Measurements from ENCODE around the gene NRG2.

Gene NRG2

DNA sequence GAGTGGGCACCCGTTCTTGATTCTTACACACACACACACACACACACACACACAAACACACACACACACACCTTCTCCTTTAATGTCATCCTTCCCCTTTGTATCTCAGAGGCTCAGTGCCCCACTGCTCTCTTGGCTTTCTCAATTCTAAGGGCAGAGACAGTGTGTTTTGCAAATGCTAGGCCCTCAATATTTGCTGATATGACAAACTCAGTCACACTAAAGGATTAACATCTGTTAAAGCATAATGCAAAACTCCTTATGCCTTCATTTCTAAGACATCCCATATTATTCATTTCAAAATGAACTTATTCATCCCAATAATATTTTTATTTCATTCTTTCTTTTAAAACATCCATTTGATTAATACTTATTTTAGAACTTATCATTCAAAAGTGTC is 8.9 kb upstream of the NRG2 start:
- no peaks in the 10 kb centered on the region for H3K36me3 Mint-ChIP-seq
- ATAC-seq: no peak
- no peak overlapping the region for H3K27ac Mint-ChIP-seq
- no peak overlapping the region for H3K4me3 Mint-ChIP-seq
- peaks cover 5% of the 10 kb centered on the region for H3K4me1 Mint-ChIP-seq
- no peaks in the 10 kb centered on the region for H3K9me3 Mint-ChIP-seq
- peaks cover 30% of the 10 kb centered on the region for H3K27me3 Mint-ChIP-seq

DNA sequence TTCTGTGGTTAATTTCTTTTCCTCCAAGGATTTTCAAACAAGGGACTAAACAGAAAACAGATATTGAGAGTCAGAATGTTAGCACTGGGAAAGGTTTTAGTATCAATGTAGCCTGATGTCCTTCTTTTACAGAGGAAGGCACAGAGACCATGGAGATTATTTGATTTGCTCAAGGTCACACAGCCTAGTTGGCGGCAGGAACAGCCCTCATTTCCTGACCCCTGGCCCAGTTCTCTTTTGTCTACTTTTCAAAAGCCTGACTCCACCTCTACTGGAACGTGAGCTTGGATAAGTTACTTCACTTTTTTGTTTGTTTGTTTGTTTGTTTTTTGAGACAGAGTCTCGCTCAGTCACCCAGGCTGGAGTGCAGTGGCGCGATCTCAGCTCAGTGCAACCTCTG is 6.6 kb upstream of the NRG2 start:
- H3K27me3 Mint-ChIP-seq: peaks cover 37% of the 10 kb centered on the region
- H3K9me3 Mint-ChIP-seq: no peaks in the 10 kb centered on the region
- no peak overlapping the region for H3K4me3 Mint-ChIP-seq
- H3K27ac Mint-ChIP-seq: no peak overlapping the region
- no peak for ATAC-seq
- H3K4me1 Mint-ChIP-seq: peaks cover 5% of the 10 kb centered on the region
- H3K36me3 Mint-ChIP-seq: no peaks in the 10 kb centered on the region

DNA sequence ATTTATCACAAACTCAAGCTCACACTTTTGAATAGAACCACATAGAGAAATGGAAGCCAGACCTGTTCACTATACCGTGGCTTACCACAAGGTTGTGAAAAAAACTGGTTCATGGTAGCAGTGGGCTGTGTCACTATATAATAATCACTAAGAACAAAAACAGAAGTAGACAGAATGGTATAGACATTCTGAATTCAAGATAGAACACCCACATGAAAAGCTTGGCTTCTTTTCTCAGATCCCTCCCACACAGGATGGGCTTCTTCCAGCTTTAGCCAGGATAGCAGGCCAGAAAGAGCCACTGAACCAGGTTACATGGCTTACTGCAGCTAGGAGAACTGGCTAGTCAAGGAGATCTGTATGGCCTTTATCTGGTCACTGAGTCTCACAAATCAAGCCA is 6.1 kb upstream of the NRG2 start:
- peaks cover 42% of the 10 kb centered on the region for H3K27me3 Mint-ChIP-seq
- peaks cover 10% of the 10 kb centered on the region for H3K4me1 Mint-ChIP-seq
- peak; percentile 50 for ATAC-seq

DNA sequence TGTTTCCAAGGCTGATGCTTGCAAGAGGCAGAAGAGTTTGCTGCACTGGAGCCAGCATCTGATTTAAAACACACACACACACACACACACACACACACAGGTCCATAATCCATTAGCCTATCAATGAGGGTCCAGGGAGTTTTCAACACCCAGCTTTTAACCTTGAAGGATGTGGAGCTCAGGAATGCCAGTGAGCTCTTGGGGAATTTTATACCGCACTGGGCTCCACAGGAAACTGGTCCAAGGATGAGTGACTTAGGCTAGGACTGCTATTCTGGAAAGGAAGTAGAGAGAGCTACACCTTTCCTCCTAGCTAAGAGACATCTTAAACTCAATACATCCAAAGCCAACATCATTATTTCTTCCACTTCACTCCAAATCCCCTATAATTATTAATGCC is 942 bp upstream of the NRG2 start:
- H3K27me3 Mint-ChIP-seq: peaks cover 84% of the 10 kb centered on the region
- H3K4me3 Mint-ChIP-seq: no peak overlapping the region
- ATAC-seq: no peak
- no peaks in the 10 kb centered on the region for H3K9me3 Mint-ChIP-seq
- no peaks in the 10 kb centered on the region for H3K36me3 Mint-ChIP-seq
- no peak overlapping the region for H3K27ac Mint-ChIP-seq
- peaks cover 48% of the 10 kb centered on the region for H3K4me1 Mint-ChIP-seq

More for the DNA sequence above, 6.1 kb upstream of the NRG2 start:
- no peak overlapping the region for H3K27ac Mint-ChIP-seq
- no peak overlapping the region for H3K4me3 Mint-ChIP-seq
- no peaks in the 10 kb centered on the region for H3K36me3 Mint-ChIP-seq
- no peaks in the 10 kb centered on the region for H3K9me3 Mint-ChIP-seq

DNA sequence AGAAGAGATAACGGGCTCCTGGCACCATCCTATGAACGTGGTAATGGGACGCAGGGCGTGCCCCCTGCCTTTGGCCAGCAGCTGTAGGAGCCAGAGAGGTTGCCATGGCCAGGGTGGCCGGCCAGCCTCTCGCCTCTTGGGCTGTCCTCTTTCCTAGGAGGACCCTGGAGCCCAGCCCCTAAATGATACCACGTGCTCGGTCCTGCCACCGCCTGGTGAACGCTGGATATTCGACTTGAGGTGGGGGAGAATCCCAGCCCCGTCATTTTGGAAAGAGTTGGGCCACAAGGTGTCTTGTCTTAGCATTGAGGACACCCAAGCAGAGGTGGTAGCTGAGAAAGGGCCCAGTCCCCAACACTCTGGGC is 391 bp upstream of the NRG2 start:
- Mint-ChIP-seq H3K4me3 (peak overlapping the region; percentile 77), H3K27me3 (peaks cover 80% of the 10 kb centered on the region), H3K36me3 (no peaks in the 10 kb centered on the region), H3K9me3 (no peaks in the 10 kb centered on the region), H3K4me1 (peaks cover 44% of the 10 kb centered on the region), H3K27ac (no peak overlapping the region)
- peak; percentile 3 for ATAC-seq

DNA sequence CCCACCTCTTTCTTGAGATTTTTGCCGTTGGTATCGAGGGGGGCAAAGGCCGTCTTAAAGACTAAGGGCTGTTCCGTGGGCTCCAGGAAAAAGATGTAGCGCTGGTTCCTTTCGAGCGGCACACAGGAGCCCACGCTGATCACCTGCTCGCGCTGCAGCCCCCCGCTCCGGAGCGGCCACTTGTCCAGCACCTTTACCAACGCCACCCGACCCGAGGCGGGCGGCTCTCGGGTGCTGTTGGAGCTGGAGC is 781 bp downstream of the NRG2 start:
- Mint-ChIP-seq H3K27me3 (peaks cover 71% of the 10 kb centered on the region), H3K36me3 (no peaks in the 10 kb centered on the region), H3K4me1 (peaks cover 44% of the 10 kb centered on the region), H3K4me3 (peak overlapping the region; percentile 61), H3K27ac (no peak overlapping the region), H3K9me3 (no peaks in the 10 kb centered on the region)
- ATAC-seq: no peak

DNA sequence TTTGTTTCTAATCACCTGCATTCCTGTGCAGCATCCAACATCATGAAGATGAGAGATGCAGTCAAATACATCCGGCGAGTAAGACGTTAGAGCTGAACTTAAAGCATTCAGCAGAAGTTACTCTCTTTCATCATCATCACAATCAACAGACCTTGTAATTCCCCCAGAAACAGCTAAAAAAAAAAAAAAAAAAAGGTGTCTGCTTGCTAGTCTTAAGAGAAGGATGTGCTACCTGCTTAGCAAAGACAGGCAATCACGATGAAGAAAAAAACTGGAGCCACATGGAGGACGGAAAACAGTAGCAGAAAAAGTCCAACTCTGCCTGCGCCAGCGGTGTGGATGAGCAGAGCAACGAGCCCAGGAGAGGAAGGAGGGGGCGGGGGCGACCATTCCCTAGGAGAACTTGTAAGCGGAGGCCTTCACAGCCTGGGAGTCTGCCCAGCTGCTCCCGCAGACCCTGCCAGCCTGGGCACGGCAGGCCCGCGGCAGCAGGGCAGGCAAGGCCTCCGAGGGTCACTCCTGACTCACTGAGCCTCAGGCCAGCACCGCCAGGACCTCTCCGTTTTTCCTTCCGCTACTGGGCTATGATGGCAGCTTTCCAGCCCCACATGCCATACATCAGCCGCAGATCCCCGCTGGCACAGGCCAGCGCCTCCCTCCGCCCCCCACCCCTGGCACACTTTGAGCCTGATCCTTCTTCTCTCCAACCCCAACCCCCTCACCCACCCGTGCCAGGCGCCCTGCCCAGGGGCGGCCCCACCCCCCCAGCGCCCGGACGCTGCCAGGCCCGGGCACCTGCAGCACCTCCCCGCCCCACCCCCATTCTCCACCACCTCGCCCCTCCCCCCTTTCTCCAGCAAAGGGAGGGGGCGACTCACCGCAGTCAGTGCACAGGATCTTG is 1.4 kb downstream of the NRG2 start:
- Mint-ChIP-seq H3K27me3 (peaks cover 73% of the 10 kb centered on the region), H3K4me3 (peak overlapping the region; percentile 61), H3K36me3 (no peaks in the 10 kb centered on the region), H3K9me3 (no peaks in the 10 kb centered on the region), H3K4me1 (peaks cover 44% of the 10 kb centered on the region), H3K27ac (no peak overlapping the region)
- peak; percentile 46 for ATAC-seq

DNA sequence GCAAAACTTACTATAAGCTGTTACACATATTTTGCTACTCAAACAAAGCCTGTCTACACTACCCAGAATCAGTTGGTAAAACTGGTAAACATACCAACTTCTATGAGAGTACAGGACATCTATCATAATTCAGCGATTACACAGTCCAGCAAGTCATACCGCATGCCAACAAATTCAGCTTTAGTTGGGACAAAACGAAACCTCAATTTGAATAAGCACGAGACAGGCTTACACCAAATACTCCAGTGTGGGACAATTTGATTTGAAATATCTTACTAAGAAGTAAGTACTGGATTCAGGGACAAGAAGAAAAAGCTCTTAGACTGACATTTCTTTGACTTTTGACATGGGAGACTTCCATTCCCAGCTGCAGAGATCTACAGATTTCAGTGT is 2.0 kb downstream of the NRG2 start:
- H3K36me3 Mint-ChIP-seq: no peaks in the 10 kb centered on the region
- H3K27me3 Mint-ChIP-seq: peaks cover 78% of the 10 kb centered on the region
- H3K9me3 Mint-ChIP-seq: no peaks in the 10 kb centered on the region
- H3K4me1 Mint-ChIP-seq: peaks cover 44% of the 10 kb centered on the region
- ATAC-seq: no peak
- H3K27ac Mint-ChIP-seq: no peak overlapping the region
- no peak overlapping the region for H3K4me3 Mint-ChIP-seq

DNA sequence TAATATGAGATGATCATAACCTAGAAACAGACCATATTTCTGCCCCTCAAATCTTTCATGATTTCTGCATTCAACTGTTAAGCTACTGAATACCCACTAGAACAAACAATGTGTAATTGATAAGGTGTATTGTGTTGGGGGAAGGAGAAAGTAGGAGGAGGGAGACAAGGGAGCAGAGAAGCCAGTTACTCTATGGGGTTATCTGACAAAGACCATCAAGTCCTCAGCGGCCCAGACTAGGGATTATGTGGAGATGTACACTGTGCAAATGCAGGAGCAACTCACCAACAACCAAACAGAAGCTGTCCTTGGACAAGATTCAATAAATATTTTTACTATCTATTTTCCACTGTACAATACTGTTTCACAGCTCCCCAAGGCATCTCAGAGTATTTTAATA is 2.7 kb downstream of the NRG2 start:
- no peaks in the 10 kb centered on the region for H3K36me3 Mint-ChIP-seq
- no peaks in the 10 kb centered on the region for H3K9me3 Mint-ChIP-seq
- peaks cover 77% of the 10 kb centered on the region for H3K27me3 Mint-ChIP-seq

DNA sequence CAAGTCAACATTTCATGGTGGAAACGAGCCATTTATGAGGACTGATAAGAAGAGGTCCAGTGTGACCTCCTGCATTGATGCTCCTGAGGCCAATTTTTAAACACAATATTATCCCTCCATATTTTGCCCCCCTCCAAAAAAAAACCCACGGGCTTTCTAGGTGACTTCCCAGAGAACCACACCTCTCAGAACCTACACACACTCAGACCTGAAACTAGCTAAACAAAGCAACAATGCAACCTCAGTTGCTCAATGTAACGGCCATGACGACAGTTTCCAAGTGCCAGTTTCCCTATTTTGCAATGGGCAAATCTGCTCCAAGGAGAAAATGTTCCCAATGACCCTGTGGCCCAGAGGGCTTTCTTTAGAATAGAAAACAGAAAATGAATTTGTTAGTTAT is 3.5 kb downstream of the NRG2 start:
- no peak overlapping the region for H3K27ac Mint-ChIP-seq
- H3K4me3 Mint-ChIP-seq: no peak overlapping the region
- H3K27me3 Mint-ChIP-seq: peaks cover 77% of the 10 kb centered on the region
- peaks cover 3% of the 10 kb centered on the region for H3K9me3 Mint-ChIP-seq
- ATAC-seq: no peak
- peaks cover 42% of the 10 kb centered on the region for H3K4me1 Mint-ChIP-seq
- no peaks in the 10 kb centered on the region for H3K36me3 Mint-ChIP-seq

More for the DNA sequence above, 2.7 kb downstream of the NRG2 start:
- ATAC-seq: no peak
- peaks cover 44% of the 10 kb centered on the region for H3K4me1 Mint-ChIP-seq
- H3K27ac Mint-ChIP-seq: no peak overlapping the region
- no peak overlapping the region for H3K4me3 Mint-ChIP-seq

DNA sequence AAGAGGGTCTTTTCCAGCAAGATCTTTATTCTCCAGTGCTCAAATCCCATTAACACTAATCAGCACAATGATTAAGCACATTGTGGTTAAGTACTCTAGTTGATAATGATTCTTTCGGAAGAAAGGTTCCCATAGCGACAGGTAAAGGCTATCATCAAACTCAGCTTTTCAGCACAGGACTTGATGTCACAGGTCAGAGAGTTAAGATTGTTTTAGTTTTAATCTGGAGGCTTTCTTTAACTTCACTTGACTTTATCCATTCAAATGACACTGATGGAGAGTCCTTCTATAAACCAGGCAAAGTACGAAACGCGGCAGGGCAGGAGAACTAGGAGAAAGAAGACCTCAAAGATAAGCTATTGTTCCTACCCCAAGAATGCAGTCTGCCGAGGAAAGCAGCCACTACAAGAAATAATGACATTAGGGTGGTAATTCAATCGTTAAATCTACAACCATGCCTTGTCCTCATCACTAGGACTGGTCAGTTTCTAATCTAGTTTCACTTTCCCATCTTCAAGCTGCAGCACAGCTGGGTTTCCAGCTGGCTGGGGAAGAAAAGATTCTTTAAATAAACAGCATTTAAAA is 4.6 kb downstream of the NRG2 start:
- Mint-ChIP-seq H3K36me3 (no peaks in the 10 kb centered on the region), H3K4me3 (peak overlapping the region; percentile 52), H3K4me1 (peaks cover 35% of the 10 kb centered on the region), H3K27me3 (peaks cover 70% of the 10 kb centered on the region), H3K27ac (no peak overlapping the region), H3K9me3 (peaks cover 3% of the 10 kb centered on the region)
- no peak for ATAC-seq

DNA sequence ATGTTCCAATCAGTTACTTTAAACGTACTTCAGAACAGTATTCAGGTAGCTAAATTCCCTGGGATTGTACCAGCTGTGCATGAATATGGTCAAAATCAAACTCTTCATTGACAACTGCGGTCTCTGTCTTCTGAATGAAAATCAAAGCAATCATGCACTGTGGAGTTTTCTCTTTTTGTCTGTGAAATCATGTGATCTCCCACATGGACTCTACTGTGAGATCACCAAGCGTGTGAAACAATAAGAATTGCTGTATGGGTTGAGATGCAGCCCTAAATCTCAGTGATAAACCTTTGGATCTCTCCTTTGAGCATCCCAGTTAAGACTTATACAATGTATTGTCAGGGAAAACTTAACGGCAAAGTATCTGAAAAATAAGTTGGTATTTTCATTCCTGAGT is 6.1 kb downstream of the NRG2 start:
- peaks cover 24% of the 10 kb centered on the region for H3K4me1 Mint-ChIP-seq
- peaks cover 67% of the 10 kb centered on the region for H3K27me3 Mint-ChIP-seq
- H3K4me3 Mint-ChIP-seq: no peak overlapping the region
- no peak overlapping the region for H3K27ac Mint-ChIP-seq
- no peak for ATAC-seq
- H3K9me3 Mint-ChIP-seq: peaks cover 3% of the 10 kb centered on the region
- H3K36me3 Mint-ChIP-seq: no peaks in the 10 kb centered on the region

DNA sequence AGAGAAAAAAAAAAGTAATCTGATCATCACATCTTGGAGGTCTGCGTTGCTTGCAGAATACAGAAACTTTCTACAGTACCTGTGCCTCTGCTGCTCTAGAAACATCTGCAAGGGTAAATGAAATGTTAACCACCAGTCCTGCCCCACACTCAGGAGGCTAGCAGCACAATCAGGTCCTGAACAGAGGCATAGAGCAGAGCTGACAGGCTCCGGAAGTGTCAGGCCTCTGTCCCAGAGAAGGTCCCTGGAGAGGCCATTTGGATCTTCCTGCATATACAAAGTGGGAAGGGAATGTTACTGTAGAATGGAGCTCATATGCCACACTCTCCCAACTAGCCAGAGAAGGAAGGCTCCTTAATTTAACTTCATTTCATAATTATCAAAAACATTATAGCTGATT is 7.2 kb downstream of the NRG2 start:
- H3K9me3 Mint-ChIP-seq: peaks cover 3% of the 10 kb centered on the region
- H3K27me3 Mint-ChIP-seq: peaks cover 68% of the 10 kb centered on the region
- H3K4me3 Mint-ChIP-seq: no peak overlapping the region
- no peaks in the 10 kb centered on the region for H3K36me3 Mint-ChIP-seq
- no peak for ATAC-seq
- peaks cover 14% of the 10 kb centered on the region for H3K4me1 Mint-ChIP-seq
- H3K27ac Mint-ChIP-seq: no peak overlapping the region

DNA sequence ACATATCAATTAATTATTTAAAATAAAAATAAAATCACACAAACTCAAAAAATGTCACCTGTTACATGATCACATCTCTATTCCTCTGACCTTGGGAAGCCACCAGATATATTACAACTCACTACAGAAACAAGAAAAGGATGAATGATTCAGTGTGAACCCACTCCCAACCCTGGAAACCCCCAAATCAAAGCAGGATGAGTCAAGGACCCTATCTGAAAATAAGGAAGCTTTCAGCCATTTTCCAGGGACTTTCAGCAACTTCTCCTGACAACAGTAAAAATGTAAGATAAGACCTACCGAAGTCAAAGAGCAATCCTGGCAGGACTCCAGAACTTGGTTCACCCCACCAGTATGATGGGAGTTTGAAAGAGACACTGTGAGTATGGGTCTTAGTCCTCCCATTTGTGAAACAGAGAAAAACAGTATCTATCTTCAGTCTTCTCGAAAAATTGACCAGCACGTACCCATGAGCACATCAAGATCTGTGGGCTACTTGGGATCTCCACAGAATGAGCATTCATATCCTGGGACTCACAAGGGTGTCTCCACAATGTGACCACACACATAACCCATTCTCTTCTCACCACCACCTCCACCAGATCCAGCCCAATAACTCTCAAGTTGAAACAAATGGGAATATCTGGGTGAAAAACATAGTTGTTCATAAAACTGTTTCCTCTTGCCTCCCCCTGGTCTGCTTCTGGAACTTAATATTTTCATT is 9.9 kb downstream of the NRG2 start:
- Mint-ChIP-seq H3K4me1 (no peaks in the 10 kb centered on the region), H3K36me3 (no peaks in the 10 kb centered on the region), H3K4me3 (no peak overlapping the region), H3K27ac (no peak overlapping the region), H3K9me3 (peaks cover 3% of the 10 kb centered on the region), H3K27me3 (peaks cover 68% of the 10 kb centered on the region)
- no peak for ATAC-seq

DNA sequence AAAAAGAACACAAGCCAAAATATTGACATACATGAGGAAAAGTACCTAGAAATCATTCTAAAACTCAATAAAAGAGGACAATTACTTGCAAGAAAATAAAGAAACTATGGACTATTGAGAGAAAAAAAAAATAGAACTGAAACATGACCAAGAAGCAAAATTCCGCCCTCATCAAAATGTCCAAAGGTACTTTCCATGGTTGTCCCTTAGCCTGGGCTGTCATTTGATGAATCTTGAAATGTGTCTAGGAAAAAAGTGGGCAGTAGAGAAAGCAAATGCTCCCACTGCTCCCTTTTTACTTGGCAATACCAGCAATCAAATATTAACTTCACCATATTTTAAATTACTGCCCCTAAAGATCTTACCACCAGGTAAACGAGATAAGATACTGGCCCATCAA is 10.8 kb downstream of the NRG2 start:
- Mint-ChIP-seq H3K27ac (no peak overlapping the region), H3K9me3 (peaks cover 3% of the 10 kb centered on the region), H3K27me3 (peaks cover 68% of the 10 kb centered on the region), H3K36me3 (no peaks in the 10 kb centered on the region), H3K4me1 (no peaks in the 10 kb centered on the region), H3K4me3 (no peak overlapping the region)
- ATAC-seq: no peak

DNA sequence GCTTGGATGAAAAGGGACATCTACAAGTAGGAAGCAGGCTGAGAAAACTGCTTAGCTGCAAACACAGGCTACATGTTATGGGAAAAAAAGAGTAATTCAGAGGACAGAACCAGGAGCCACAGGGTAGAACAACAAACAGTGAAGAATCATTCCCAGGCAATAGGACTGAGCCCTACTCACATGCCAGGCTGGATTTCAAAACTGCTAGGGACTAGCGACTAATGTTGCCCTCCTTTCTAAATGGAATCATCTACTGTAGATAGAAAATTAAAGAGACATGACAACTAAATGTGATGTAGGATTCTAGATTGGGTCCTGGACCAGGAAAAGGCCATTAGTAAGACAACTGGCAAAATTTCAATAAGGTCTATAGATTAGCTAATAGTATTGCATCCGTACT is 15.3 kb downstream of the NRG2 start:
- no peaks in the 10 kb centered on the region for H3K4me1 Mint-ChIP-seq
- H3K36me3 Mint-ChIP-seq: no peaks in the 10 kb centered on the region
- peaks cover 54% of the 10 kb centered on the region for H3K27me3 Mint-ChIP-seq
- H3K4me3 Mint-ChIP-seq: no peak overlapping the region
- no peaks in the 10 kb centered on the region for H3K9me3 Mint-ChIP-seq
- no peak overlapping the region for H3K27ac Mint-ChIP-seq
- no peak for ATAC-seq

Data from stimulated activated memory B cell treated with anti-CD40 and anti-IgM and Interleukin-4, amounts not matched to agents 10 μg/mL and 1 μg/mL and 100 μg/mL, for 72 hours (primary cell).